ENCODE data around the gene EVL.

Gene EVL

GRCh38 chr14:100086361-100086760, 21.1 kb downstream of the EVL start:
- DNase-seq = no peak

GRCh38 chr14:100088226-100088625, 23.0 kb downstream of the EVL start:
- DNase-seq = no peak

GRCh38 chr14:100091386-100091785, 26.2 kb downstream of the EVL start:
- DNase-seq = no peak

- no peak for DNase-seq
Observed at GRCh38 chr14:100092832-100093231, 27.6 kb downstream of the EVL start.

GRCh38 chr14:100093319-100093718, 28.1 kb downstream of the EVL start:
- DNase-seq = no peak

GRCh38 chr14:100096656-100097055, 31.4 kb downstream of the EVL start:
- peak; percentile 75 for DNase-seq

- DNase-seq = no peak
Observed at GRCh38 chr14:100098171-100098570, 32.9 kb downstream of the EVL start.

- no peak for DNase-seq
Observed at GRCh38 chr14:100100032-100100703, 34.9 kb downstream of the EVL start.

GRCh38 chr14:100102156-100102785, 37.0 kb downstream of the EVL start:
- DNase-seq = no peak

- DNase-seq = no peak
Observed at GRCh38 chr14:100103250-100104005, 38.2 kb downstream of the EVL start.

- no peak for DNase-seq
Observed at GRCh38 chr14:100104006-100104352, 38.8 kb downstream of the EVL start.

- peak; percentile 71 for DNase-seq
Observed at GRCh38 chr14:100104523-100105300, 39.5 kb downstream of the EVL start.

- DNase-seq = no peak
Observed at GRCh38 chr14:100105357-100106169, 40.3 kb downstream of the EVL start.

- DNase-seq = no peak
Observed at GRCh38 chr14:100106250-100107112, 41.3 kb downstream of the EVL start.

- no peak for DNase-seq
Observed at GRCh38 chr14:100107236-100107635, 42.0 kb downstream of the EVL start.

GRCh38 chr14:100108042-100108825, 43.0 kb downstream of the EVL start:
- peak; percentile 63 for DNase-seq

GRCh38 chr14:100108840-100109593, 43.8 kb downstream of the EVL start:
- peak; percentile 37 for DNase-seq

- DNase-seq = no peak
Observed at GRCh38 chr14:100109594-100109955, 44.4 kb downstream of the EVL start.

GRCh38 chr14:100110816-100111215, 45.6 kb downstream of the EVL start:
- no peak for DNase-seq

All from fibroblast of upper back skin (primary cell).